ENCODE results near the gene ACADVL.
"Not testable (repeated sequence)": the region's sequence is repeated elsewhere in the genome, so short reads cannot be mapped to it uniquely, and the experiment has no call there.

Gene ACADVL

GRCh38 chr17:7219812-7220592 is at the start of gene ACADVL, which contains the start of gene DLG4:
Gene ACADVL (plus strand): TSS chr17:7219938. CDS start chr17:7219985, 47 bp downstream.
Gene DLG4 (minus strand): TSS chr17:7219836.
- peak; percentile 71 for DNase-seq

GRCh38 chr17:7172522-7173191 is 47.1 kb upstream of the ACADVL start:
- not testable (repeated sequence) for DNase-seq

- DNase-seq: peak; percentile 43
Measured at GRCh38 chr17:7173687-7174602, 45.8 kb upstream of the ACADVL start.

- DNase-seq: no peak
Measured at GRCh38 chr17:7174603-7175326, 45.0 kb upstream of the ACADVL start.

GRCh38 chr17:7175330-7175733 is 44.4 kb upstream of the ACADVL start:
- DNase-seq: no peak

GRCh38 chr17:7176107-7176840 is 43.5 kb upstream of the ACADVL start:
- no peak for DNase-seq

- DNase-seq: no peak
Measured at GRCh38 chr17:7176841-7177190, 42.9 kb upstream of the ACADVL start.

- DNase-seq: peak; percentile 65
Measured at GRCh38 chr17:7177191-7177953, 42.4 kb upstream of the ACADVL start.

GRCh38 chr17:7177954-7178477 is 41.7 kb upstream of the ACADVL start:
- no peak for DNase-seq

- DNase-seq: no peak
Measured at GRCh38 chr17:7178973-7179316, 40.8 kb upstream of the ACADVL start.

GRCh38 chr17:7179317-7180254 is 40.2 kb upstream of the ACADVL start, which contains the start of gene ASGR1:
Gene ASGR1 (minus strand): TSS chr17:7179370. CDS start chr17:7178563, 807 bp downstream.
- DNase-seq: no peak

- not testable (repeated sequence) for DNase-seq
Measured at GRCh38 chr17:7182101-7182500, 37.6 kb upstream of the ACADVL start.

GRCh38 chr17:7183433-7184090 is 36.2 kb upstream of the ACADVL start:
- no peak for DNase-seq

GRCh38 chr17:7184091-7184488 is 35.6 kb upstream of the ACADVL start:
- DNase-seq: no peak

GRCh38 chr17:7184647-7185046 is 35.1 kb upstream of the ACADVL start:
- DNase-seq: no peak

- no peak for DNase-seq
Measured at GRCh38 chr17:7186241-7186640, 33.5 kb upstream of the ACADVL start.

GRCh38 chr17:7190276-7190917 is 29.3 kb upstream of the ACADVL start:
- no peak for DNase-seq

GRCh38 chr17:7191069-7191468 is 28.7 kb upstream of the ACADVL start:
- no peak for DNase-seq

Measured in activated CD4-positive, alpha-beta T cell treated with anti-CD3 and anti-CD28 coated beads, Interleukin-2, amount 50 U/mL, for 1 hour (primary cell).